ENCODE data around the gene FRG2.

FRG2 gene

DNA sequence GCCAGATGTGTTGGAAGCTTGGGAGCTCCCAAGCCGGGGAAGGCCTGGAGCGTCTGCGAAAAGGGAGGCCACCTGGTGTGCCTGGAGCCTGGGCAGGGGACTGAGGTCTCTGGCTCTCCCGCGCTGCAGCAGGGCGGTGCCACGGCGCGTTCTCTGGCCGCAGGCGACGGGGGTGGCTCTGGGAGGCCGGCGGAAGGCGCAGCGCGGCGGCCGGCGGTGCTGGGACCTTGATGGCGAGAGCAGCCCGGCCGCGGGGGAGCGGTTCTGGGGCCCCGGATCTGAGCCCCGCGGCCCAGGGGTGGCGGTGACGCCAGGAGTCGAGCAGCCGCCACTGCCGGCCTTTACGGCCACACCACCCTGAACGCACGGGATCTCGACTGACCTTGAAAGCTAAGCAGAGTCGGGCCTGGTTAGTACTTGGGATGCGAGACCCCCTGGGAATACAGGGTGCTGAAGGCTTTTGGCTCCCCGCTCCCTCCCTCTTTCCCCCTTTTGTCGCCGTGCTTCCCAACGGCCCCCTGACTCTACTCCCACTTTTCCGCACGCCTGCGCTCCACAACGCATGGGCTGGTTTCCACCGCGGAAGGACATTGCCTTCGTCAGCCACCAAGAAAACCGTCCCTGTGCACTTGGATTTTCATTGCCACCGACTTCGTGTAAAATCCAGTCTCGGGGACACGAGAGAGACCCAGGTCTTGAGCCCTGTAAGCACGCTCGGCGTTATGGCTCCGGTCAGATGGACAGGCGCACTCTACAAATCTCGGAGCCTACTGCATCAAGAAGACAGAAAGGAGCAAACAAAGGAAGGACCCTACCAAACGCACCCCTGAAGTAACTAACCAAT lies 9.5 kb downstream of the FRG2 start:
- TF ChIP-seq, protein P1, sequence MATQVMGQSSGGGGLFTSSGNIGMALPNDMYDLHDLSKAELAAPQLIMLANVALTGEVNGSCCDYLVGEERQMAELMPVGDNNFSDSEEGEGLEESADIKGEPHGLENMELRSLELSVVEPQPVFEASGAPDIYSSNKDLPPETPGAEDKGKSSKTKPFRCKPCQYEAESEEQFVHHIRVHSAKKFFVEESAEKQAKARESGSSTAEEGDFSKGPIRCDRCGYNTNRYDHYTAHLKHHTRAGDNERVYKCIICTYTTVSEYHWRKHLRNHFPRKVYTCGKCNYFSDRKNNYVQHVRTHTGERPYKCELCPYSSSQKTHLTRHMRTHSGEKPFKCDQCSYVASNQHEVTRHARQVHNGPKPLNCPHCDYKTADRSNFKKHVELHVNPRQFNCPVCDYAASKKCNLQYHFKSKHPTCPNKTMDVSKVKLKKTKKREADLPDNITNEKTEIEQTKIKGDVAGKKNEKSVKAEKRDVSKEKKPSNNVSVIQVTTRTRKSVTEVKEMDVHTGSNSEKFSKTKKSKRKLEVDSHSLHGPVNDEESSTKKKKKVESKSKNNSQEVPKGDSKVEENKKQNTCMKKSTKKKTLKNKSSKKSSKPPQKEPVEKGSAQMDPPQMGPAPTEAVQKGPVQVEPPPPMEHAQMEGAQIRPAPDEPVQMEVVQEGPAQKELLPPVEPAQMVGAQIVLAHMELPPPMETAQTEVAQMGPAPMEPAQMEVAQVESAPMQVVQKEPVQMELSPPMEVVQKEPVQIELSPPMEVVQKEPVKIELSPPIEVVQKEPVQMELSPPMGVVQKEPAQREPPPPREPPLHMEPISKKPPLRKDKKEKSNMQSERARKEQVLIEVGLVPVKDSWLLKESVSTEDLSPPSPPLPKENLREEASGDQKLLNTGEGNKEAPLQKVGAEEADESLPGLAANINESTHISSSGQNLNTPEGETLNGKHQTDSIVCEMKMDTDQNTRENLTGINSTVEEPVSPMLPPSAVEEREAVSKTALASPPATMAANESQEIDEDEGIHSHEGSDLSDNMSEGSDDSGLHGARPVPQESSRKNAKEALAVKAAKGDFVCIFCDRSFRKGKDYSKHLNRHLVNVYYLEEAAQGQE (IDR thresholded peaks at IDR 0.05; ENCODE audit: low read depth) = no peak
- TF ChIP-seq RAD21 (IDR thresholded peaks at IDR 0.05; ENCODE audit: low read depth) = no peak

DNA sequence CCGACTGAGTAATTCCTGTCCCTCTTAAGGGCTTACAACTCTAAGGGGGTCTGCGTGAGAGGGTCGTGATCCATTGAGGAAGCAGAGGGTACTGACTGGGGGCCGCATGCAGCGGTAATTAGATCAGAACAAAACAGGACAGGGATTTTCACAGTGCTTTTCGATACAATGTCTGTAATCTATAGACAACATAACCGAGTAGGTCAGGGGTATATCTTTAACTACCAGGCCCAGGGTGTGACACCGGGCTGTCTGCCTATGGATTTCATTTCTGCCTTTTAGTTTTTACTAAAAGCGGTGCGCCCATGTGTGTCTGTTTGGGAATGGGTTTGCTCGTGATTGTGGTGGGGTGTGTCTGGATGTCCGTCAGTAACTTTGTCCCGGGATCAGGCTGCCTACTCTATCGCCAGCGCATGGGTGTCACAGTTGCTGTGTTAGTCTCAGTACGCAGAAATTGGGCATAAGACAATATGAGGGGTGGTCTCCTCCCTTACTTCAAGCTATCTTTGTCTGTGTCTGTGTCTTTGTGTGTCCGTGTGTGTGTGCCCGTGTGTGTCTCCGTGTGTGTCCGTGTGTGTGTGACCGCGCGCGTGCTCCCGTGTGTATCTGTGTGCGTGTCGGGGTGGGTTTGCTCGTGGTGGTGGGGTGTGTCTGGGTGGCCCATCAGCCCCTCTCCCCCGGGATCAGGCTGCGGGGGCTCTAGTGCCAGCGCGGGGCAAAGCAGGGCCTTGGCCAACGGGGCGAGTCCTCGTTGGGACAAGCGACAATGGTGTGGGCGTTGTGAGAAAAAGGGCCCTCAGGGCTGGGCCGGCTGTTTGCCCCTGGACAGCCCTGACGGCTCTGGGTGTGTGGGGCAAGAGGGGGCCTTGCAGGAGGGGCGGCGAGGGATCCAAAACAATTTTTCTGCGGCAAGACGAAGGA lies 10.4 kb downstream of the FRG2 start:
- TF ChIP-seq, protein P1 (IDR thresholded peaks at IDR 0.05; ENCODE audit: low read depth) = no peak
- no peak for TF ChIP-seq TEAD4 (IDR thresholded peaks at IDR 0.05)

DNA sequence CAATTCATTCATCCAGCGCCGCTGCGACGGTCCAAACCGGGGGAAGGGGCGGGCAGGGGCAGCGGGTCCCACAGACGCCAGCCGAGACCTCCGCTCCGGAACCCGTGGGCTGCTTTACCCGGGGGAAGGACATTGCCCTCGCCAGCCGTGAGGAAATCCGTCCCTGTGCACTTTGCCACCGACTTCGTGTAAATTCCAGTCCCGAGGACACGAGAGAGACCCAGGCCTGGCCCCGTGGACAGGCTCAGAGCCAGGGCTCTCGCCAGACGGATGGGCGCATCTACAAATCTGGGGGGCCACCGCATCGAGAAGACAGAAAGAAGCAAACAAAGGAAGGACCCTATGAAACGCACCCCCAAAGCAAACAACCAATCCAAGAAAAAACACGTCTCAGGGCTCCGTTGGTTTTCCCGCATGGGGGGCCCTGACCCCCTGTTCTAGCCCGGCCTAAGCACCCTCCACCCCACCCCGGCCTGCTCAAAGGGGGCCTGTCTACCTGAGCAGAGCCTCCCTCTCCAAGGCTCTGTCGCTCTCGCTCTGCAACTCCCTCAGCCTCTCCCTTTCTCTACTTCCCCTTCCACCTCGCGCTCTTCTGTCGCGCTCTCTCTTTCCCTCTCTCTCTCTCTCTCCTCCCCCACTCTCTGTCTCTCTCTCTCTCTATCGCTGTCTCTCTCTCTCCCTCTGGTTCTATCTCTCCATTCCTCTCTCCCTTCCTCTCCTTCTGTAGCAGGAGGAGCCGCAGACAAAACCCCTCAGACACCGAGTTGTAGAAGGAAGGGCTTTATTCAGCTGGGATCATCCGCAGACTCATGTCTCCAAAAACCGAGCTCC lies 11.3 kb downstream of the FRG2 start:
- TF ChIP-seq YY1 (IDR thresholded peaks at IDR 0.05; ENCODE audit: low read depth) = no peak
- no peak for TF ChIP-seq EGR1 (IDR thresholded peaks at IDR 0.05)
- TF ChIP-seq, protein P1 (IDR thresholded peaks at IDR 0.05; ENCODE audit: low read depth) = no peak
- no peak for TF ChIP-seq CREB1 (IDR thresholded peaks at IDR 0.05; ENCODE audit: low read depth)
- TF ChIP-seq NFIC (IDR thresholded peaks at IDR 0.05) = no peak
- no peak for TF ChIP-seq TEAD4 (IDR thresholded peaks at IDR 0.05)
- TF ChIP-seq TCF12 (IDR thresholded peaks at IDR 0.05; ENCODE audit: low read depth) = no peak
- no peak for TF ChIP-seq RAD21 (IDR thresholded peaks at IDR 0.05; ENCODE audit: low read depth)
- TF ChIP-seq TAF1 (IDR thresholded peaks at IDR 0.05; ENCODE audit: low read depth) = no peak
- TF ChIP-seq ZBTB7A (IDR thresholded peaks at IDR 0.05; ENCODE audit: low read depth) = no peak
- no peak for TF ChIP-seq EP300 (IDR thresholded peaks at IDR 0.05; ENCODE audit: borderline replicate concordance)
- TF ChIP-seq CEBPB (IDR thresholded peaks at IDR 0.05) = no peak
- TF ChIP-seq FOXM1 (IDR thresholded peaks at IDR 0.05; ENCODE audit: borderline replicate concordance, low read depth) = no peak
- TF ChIP-seq, protein P2, sequence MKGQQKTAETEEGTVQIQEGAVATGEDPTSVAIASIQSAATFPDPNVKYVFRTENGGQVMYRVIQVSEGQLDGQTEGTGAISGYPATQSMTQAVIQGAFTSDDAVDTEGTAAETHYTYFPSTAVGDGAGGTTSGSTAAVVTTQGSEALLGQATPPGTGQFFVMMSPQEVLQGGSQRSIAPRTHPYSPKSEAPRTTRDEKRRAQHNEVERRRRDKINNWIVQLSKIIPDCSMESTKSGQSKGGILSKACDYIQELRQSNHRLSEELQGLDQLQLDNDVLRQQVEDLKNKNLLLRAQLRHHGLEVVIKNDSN (IDR thresholded peaks at IDR 0.05) = no peak
- TF ChIP-seq, protein P3, sequence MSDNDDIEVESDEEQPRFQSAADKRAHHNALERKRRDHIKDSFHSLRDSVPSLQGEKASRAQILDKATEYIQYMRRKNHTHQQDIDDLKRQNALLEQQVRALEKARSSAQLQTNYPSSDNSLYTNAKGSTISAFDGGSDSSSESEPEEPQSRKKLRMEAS (IDR thresholded peaks at IDR 0.05) = no peak

DNA sequence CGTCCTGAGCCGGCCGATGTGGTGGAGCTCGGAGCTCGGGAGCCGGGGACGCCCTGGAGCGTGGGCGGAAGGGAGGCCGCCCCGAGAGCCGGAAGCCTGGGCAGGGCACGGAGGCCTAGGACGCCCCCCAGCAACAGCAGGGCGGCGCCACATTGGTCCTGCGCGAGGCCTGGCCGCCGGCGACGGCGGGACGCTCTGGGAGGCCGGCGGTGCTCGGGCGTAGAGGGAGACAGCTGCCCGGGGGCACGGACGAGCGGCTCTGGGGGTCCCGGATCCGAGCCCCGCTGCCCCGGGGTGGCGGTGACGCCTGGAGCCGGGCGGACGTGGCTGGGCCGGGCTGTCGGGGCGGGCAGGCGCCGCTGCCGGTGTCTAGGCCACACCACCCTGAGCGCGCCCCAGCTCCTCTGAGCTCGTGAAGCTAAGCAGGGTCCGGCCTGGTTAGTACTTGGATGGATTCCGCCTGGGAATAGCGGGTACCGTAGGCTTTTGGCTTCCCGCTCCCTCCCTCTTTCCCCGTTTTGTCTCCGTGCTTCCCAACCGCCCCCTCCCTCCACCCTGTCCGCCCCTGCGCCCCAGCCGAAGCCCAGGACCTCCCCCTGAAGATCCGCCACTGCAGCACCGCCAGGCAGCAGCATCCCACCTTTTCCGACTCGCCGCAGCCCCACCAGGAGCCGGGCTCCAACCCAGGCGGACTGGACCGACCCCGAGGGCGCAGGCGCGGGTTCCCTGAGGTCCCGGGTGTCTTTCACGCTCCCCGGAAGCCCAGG lies 12.1 kb downstream of the FRG2 start:
- TF ChIP-seq, protein P3 (IDR thresholded peaks at IDR 0.05) = no peak
- TF ChIP-seq TEAD4 (IDR thresholded peaks at IDR 0.05) (no peak), EGR1 (IDR thresholded peaks at IDR 0.05) (no peak), RAD21 (IDR thresholded peaks at IDR 0.05; ENCODE audit: low read depth) (no peak), FOXM1 (IDR thresholded peaks at IDR 0.05; ENCODE audit: borderline replicate concordance, low read depth) (no peak), EP300 (IDR thresholded peaks at IDR 0.05; ENCODE audit: borderline replicate concordance) (no peak)
- TF ChIP-seq, protein P1 (IDR thresholded peaks at IDR 0.05; ENCODE audit: low read depth) = no peak

Data from Ishikawa (cell line).